Right lobe of liver (tissue), 6 donors: Measurements from ENCODE around the gene ZNF782. TPM values are rescaled to one million over a fixed set of nuclear protein-coding genes. Genes with fewer than 3 reads are reported as not detected.
"Not testable (repeated sequence)": the region's sequence is repeated elsewhere in the genome, so short reads cannot be mapped to it uniquely, and the experiment has no call there.

Experiments used
- ATAC-seq, 4 donors: fragments of 200-7000 bp; cut with Tn5 transposase; one replicate each; pipeline ENCODE4 v1.9.1; 2020; ENCODE audit warnings: mild to moderate bottlenecking in 4 of 4, moderate library complexity in 4 of 4
- DNase-seq, 3 donors: peaks; one replicate each; pipeline ENCODE4 v3.0.0-alpha.2; 2020
- H3K27ac ChIP-seq, 3 donors: fragments of 200-600 bp; one replicate each; pipeline ENCODE4 v1.8.0; 2022
- H3K27me3 ChIP-seq, 2 donors: fragments of 200-600 bp; one replicate each; pipeline ENCODE4 v1.8.0; 2022
- H3K36me3 ChIP-seq, 4 donors: fragments of 200-600 bp; sonication (generic) in 1 of 4; one replicate each; pipeline versions ENCODE4 v1.5.1 to v1.8.0; 2017 to 2022; ENCODE audit warnings: control low read depth in 1 of 4
- H3K4me1 ChIP-seq, 4 donors: fragments of 200-600 bp; sonication (generic) in 1 of 4; one replicate each; pipeline versions ENCODE4 v1.5.1 to v1.8.0; 2017 to 2022; ENCODE audit warnings: control low read depth in 1 of 4
- H3K4me3 ChIP-seq, 3 donors: fragments of 200-600 bp; one replicate each; pipeline ENCODE4 v1.8.0; 2022
- H3K9me3 ChIP-seq, 4 donors: fragments of 200-600 bp; sonication (generic) in 1 of 4; one replicate each; pipeline versions ENCODE4 v1.5.1 to v1.8.0; 2017 to 2022; ENCODE audit warnings: control low read depth in 1 of 4
- POLR2A ChIP-seq: fragments of 450-650 bp; IDR thresholded peaks from one replicate; pipeline ENCODE4 v1.6.1; 2017; ENCODE audit warnings: antibody characterized with exemption, mild to moderate bottlenecking
- WGBS: methylation state at CpG from one replicate; pipeline ENCODE4 v1.1.6; 2018; ENCODE audit warnings: low coverage, low lambda C conversion rate; ENCODE audit not compliant: insufficient coverage; ENCODE audit errors: missing lambda C conversion rate; 5-methylcytosine and 5-hydroxymethylcytosine counted together
- intact Hi-C, 2 donors: fragments of 100-400 bp; cut with DNase I; formaldehyde crosslinking; loops; one replicate each; pipeline versions ENCODE4 v1.11.2 to v1.14.1; 2022
- long read RNA-seq: library from polyadenylated mRNA; unstranded; transcript quantifications from one replicate; pipeline ENCODE4 v2.0.0, GENCODE V29; 2019
- total RNA-seq, 6 experiments: library from RNA; depleted of rRNA in 2 of 6; stranded (reverse); fragments of >200 nt in 2 of 6; fragmentation: NEBNext Ultra II Directional in 3 of 6; extraction: Animal tissue kit (Norgen Biotek cat#: 25700) in 3 of 6; gene quantifications; one replicate each; pipeline versions ENCODE4 v1.1.0 to v1.2.4, GENCODE V29; 2016 to 2023
- TF ChIP-seq, protein P1 (sequence below), 4 donors: fragments of 200-600 bp in 3 of 4; fragments of 450-650 bp in 1 of 4; IDR thresholded peaks; one replicate each; pipeline versions ENCODE4 v1.5.1 to v1.8.0; 2016 to 2022; ENCODE audit warnings: antibody characterized with exemption in 4 of 4, mild to moderate bottlenecking in 2 of 4
- donor health status: DM: no; HTN: yes; CAD: no.
- donor health status: DM: no; HTN: no; CAD: no.
- donor health status: DM: no; HTN: no; CAD: no.
- donor health status: DM: no; HTN: yes; CAD: no.
- donor health status: DM: no; HTN: yes; CAD: no.

ZNF782 gene
- total RNA-seq, result 1 to 10 TPM; 2.1 to 3.7 (median 3.0) TPM
- long read RNA-seq, result 0 reads

- ATAC-seq, result peak; percentile 94 to 96 (median 96)
- Histone ChIP-seq H3K9me3 (no peaks in the 10 kb centered on the region), H3K4me3 (peak within 1 kb of the TSS; percentile 83 to 85 (median 84)), H3K36me3 (no peaks in the 10 kb centered on the region), H3K27ac (peak within 1 kb of the TSS; percentile 42 to 81 (median 63)), H3K27me3 (no peaks in the 10 kb centered on the region), H3K4me1 (peaks cover 0 to 35% (median 10%) of the 10 kb centered on the region in 4 donors)
- TF ChIP-seq, protein P1, sequence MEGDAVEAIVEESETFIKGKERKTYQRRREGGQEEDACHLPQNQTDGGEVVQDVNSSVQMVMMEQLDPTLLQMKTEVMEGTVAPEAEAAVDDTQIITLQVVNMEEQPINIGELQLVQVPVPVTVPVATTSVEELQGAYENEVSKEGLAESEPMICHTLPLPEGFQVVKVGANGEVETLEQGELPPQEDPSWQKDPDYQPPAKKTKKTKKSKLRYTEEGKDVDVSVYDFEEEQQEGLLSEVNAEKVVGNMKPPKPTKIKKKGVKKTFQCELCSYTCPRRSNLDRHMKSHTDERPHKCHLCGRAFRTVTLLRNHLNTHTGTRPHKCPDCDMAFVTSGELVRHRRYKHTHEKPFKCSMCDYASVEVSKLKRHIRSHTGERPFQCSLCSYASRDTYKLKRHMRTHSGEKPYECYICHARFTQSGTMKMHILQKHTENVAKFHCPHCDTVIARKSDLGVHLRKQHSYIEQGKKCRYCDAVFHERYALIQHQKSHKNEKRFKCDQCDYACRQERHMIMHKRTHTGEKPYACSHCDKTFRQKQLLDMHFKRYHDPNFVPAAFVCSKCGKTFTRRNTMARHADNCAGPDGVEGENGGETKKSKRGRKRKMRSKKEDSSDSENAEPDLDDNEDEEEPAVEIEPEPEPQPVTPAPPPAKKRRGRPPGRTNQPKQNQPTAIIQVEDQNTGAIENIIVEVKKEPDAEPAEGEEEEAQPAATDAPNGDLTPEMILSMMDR (IDR thresholded peaks at IDR 0.05), result no peak
- peak; percentile 47 for TF ChIP-seq POLR2A
- intact Hi-C loops, result no loop called here
- WGBS, result 2% methylated on average over 23 of the region's 67 CpGs
- DNase-seq, result peak; percentile 93 to 95 (median 95)
These were observed at the start of gene ZNF782 for GRCh38 chr9:96853781-96854650. Gene ZNF782, minus strand, starts transcription at chr9:96854514. Its CDS starts 2,553 bp downstream, at chr9:96851961.

- H3K4me1 ChIP-seq, H3K27ac ChIP-seq, H3K4me3 ChIP-seq, DNase-seq, H3K27me3 ChIP-seq, H3K9me3 ChIP-seq, intact Hi-C loops, H3K36me3 ChIP-seq: not testable (repeated sequence)
- 29% methylated on average over 1 of the region's 2 CpGs for WGBS
- peak in 3 of 4 donors; percentile 17 to 59 (median 52) for ATAC-seq
These were observed 45.7 kb upstream of the ZNF782 start for GRCh38 chr9:96900010-96900409.

DNA sequence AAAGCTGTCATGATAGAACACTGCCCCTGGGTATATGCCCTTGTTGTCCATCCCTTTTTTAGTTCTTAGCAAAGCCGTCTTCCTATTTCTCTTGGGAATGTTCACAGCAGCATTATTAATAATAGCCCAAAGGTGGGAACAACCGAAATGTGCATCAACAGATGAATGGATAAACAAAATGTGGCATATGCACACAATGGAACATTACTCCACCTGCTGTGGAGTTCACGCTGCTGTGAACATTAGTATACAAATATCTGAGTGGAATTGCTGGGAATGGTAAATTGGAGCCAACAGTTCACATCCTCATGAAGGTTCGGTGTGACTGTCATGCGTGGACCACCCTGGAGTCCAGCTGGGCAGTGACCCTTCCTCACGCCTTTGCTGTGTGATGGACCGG, 37.8 kb upstream of the ZNF782 start:
- no peaks in the 10 kb centered on the region for H3K9me3 ChIP-seq
- H3K27ac ChIP-seq, result no peak overlapping the region
- H3K4me1 ChIP-seq, result no peaks in the 10 kb centered on the region
- no peak for ATAC-seq
- no peak for DNase-seq
- no peaks in the 10 kb centered on the region for H3K36me3 ChIP-seq
- intact Hi-C loops, result no loop called here
- no peak overlapping the region for H3K4me3 ChIP-seq
- no peaks in the 10 kb centered on the region for H3K27me3 ChIP-seq
- TF ChIP-seq POLR2A, result no peak
- TF ChIP-seq, protein P1 (IDR thresholded peaks at IDR 0.05), result no peak
- 99% methylated on average over 7 of the region's 7 CpGs for WGBS

DNA sequence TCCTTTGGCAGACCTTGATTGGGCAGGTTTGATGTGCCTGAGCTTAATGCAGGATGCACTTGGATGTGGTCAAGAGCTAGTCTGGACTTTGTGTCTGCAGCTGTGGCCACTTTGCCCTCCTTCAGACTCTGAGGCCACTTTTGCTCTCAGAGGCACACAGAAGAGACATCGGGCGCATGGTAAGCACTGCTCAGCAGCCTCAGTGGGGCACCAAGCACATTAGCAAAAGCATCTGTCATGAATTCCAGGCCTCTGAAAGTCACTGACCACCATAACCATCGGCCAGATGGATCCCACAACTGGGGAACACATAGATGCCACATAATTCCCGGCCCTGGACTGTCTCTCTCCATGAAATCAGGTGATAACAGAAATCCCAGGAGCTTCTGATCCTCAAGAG, 34.3 kb upstream of the ZNF782 start:
- Histone ChIP-seq H3K4me3 (no peak overlapping the region), H3K27ac (no peak overlapping the region), H3K36me3 (no peaks in the 10 kb centered on the region), H3K4me1 (no peaks in the 10 kb centered on the region), H3K27me3 (no peaks in the 10 kb centered on the region), H3K9me3 (no peaks in the 10 kb centered on the region)
- intact Hi-C loops, result no loop called here
- DNase-seq (no peak), ATAC-seq (no peak)
- TF ChIP-seq POLR2A, result no peak
- TF ChIP-seq, protein P1 (IDR thresholded peaks at IDR 0.05), result no peak
- 100% methylated on average over 2 of the region's 4 CpGs for WGBS

- no peak for ATAC-seq
- no peak for DNase-seq
- Histone ChIP-seq H3K27me3 (no peaks in the 10 kb centered on the region), H3K36me3 (no peaks in the 10 kb centered on the region), H3K9me3 (no peaks in the 10 kb centered on the region), H3K4me3 (no peak overlapping the region), H3K27ac (no peak overlapping the region), H3K4me1 (no peaks in the 10 kb centered on the region)
- intact Hi-C loops, result no loop called here
- TF ChIP-seq, protein P1 (IDR thresholded peaks at IDR 0.05), result no peak
- TF ChIP-seq POLR2A, result no peak
These were observed 31.1 kb upstream of the ZNF782 start for GRCh38 chr9:96885424-96885823.
